C4-2B (cell line): ENCODE data around the gene TLL2.

Source experiments
- ZFX ChIP-seq: fragments of 450-650 bp; IDR thresholded peaks from 2 replicates; pipeline ENCODE4 v1.6.1; 2017
- TF ChIP-seq, protein P1 (sequence below): fragments of 450-650 bp; conservative IDR thresholded peaks from 2 replicates; pipeline ENCODE4 v1.5.1; 2017; ENCODE audit warnings: mild to moderate bottlenecking

DNA sequence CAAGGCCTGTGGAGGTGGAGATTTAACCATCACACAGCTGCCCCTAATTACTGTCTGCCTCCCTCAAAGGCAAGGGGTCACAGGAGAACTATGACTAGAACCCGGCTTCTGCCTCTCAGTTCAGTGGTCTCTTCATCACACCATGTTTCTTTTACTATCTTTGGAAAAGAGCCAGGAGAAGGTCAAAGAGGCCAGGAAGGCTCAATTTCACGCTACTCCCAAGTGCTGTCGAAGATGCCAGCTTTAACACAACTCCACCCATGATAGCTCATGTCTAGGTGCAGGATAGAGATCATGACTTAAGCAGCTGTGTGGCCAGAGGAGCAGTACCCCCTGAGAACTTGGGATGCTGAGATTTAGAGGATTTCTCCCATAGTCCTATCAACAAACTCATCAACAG lies 94.4 kb downstream of the TLL2 start:
- TF ChIP-seq, protein P1, sequence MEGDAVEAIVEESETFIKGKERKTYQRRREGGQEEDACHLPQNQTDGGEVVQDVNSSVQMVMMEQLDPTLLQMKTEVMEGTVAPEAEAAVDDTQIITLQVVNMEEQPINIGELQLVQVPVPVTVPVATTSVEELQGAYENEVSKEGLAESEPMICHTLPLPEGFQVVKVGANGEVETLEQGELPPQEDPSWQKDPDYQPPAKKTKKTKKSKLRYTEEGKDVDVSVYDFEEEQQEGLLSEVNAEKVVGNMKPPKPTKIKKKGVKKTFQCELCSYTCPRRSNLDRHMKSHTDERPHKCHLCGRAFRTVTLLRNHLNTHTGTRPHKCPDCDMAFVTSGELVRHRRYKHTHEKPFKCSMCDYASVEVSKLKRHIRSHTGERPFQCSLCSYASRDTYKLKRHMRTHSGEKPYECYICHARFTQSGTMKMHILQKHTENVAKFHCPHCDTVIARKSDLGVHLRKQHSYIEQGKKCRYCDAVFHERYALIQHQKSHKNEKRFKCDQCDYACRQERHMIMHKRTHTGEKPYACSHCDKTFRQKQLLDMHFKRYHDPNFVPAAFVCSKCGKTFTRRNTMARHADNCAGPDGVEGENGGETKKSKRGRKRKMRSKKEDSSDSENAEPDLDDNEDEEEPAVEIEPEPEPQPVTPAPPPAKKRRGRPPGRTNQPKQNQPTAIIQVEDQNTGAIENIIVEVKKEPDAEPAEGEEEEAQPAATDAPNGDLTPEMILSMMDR: no peak
- TF ChIP-seq ZFX: no peak
